HepG2 (cell line): ENCODE data around the gene ZNF503. TPM values are rescaled to one million over a fixed set of nuclear protein-coding genes. Genes with fewer than 3 reads are reported as not detected.

Experiments
- ATAC-seq: fragments of 200-7000 bp; cut with Tn5 transposase; 3 replicates; pipeline ENCODE4 v1.9.1; 2020; ENCODE audit warnings: mild to moderate bottlenecking, moderate library complexity
- BruUV-seq: library from RNA; stranded (reverse); fragments of 400-500 nt; replicated peaks from 2 replicates; lab custom pipeline; 2021; lab: Mats Ljungman, UMichigan
- CTCF ChIA-PET: fragments of 300-600 bp; formaldehyde crosslinking; extraction: SDS; loops from one replicate; lab custom pipeline; 2021; ENCODE audit warnings: low total read pairs, inconsistent platforms, low intra/inter-chr PET ratio; lab: Yijun Ruan, JAX
- POLR2A ChIA-PET: fragments of 350-600 bp; sonication (Branson Sonifier 250); formaldehyde crosslinking; loops from one replicate; lab custom pipeline; 2020; ENCODE audit warnings: antibody characterized with exemption, inconsistent platforms; lab: Yijun Ruan, JAX
- DNase-seq: peaks from one replicate; pipeline ENCODE4 v3.0.0-alpha.2; 2015; ENCODE audit warnings: low spot score
- FAIRE-seq: peaks from 3 replicates; lab custom pipeline; 2011; peaks lifted over from hg19 to GRCh38; lab: Jason Lieb, UNC
- H2AFZ ChIP-seq: one replicate; pipeline ENCODE4 v1.6.1; 2011; ENCODE audit warnings: low read length, inconsistent platforms
- H3K27ac ChIP-seq: fragments of 300-600 bp; 3 replicates; pipeline ENCODE4 v1.8.0; 2011; ENCODE audit warnings: mixed run types, mild to moderate bottlenecking, mixed read lengths, low read length, inconsistent platforms; ENCODE audit not compliant: insufficient read depth; ENCODE audit errors: extremely low read length
- H3K27me3 ChIP-seq, 2 experiments: fragments of 200-600 bp in 1 of 2; 2 replicates in 1 of 2; 3 replicates in 1 of 2; pipeline versions ENCODE4 v1.6.0 to v1.8.0; 2011; ENCODE audit warnings: low read length in 2 of 2, mild to moderate bottlenecking in 2 of 2, moderate library complexity in 2 of 2, inconsistent platforms in 1 of 2; ENCODE audit not compliant: insufficient read depth in 2 of 2, control insufficient read depth in 1 of 2
- H3K36me3 ChIP-seq, 2 experiments: fragments of 200-600 bp in 1 of 2; replicated peaks in 1 of 2; 2 replicates in 1 of 2; 3 replicates in 1 of 2; pipeline versions ENCODE4 v1.5.1 to v1.8.0; 2011; ENCODE audit warnings: low read length in 2 of 2, inconsistent platforms in 1 of 2; ENCODE audit not compliant: insufficient read depth in 2 of 2, control insufficient read depth in 1 of 2
- H3K4me1 ChIP-seq: 2 replicates; pipeline ENCODE4 v1.5.1; 2012; ENCODE audit warnings: low read length, inconsistent platforms; ENCODE audit not compliant: insufficient read depth
- H3K4me2 ChIP-seq: 2 replicates; pipeline ENCODE4 v1.6.0; 2011; ENCODE audit warnings: low read depth, low read length, inconsistent platforms
- H3K4me3 ChIP-seq, 3 experiments: fragments of 200-600 bp in 1 of 3; sonication (generic), shearing (Covaris generic) in 1 of 3; replicated peaks in 1 of 3; 2 replicates each; pipeline ENCODE4 v1.5.1; 2011 to 2016; ENCODE audit warnings: low read length in 3 of 3, inconsistent platforms in 2 of 3, low read depth in 2 of 3, mild to moderate bottlenecking in 2 of 3, control low read depth in 1 of 3, mixed read lengths in 1 of 3; ENCODE audit not compliant: insufficient read depth in 1 of 3
- H3K79me2 ChIP-seq: one replicate; pipeline ENCODE4 v1.6.1; 2011; ENCODE audit warnings: low read length, inconsistent platforms; ENCODE audit not compliant: insufficient read depth
- H3K9ac ChIP-seq: 2 replicates; pipeline ENCODE4 v1.6.0; 2011; ENCODE audit warnings: mild to moderate bottlenecking, low read depth, low read length, inconsistent platforms; ENCODE audit not compliant: insufficient read depth
- H3K9me3 ChIP-seq: 2 replicates; pipeline ENCODE4 v1.5.1; 2012; ENCODE audit warnings: mild to moderate bottlenecking, low read length
- H4K20me1 ChIP-seq: 2 replicates; pipeline ENCODE4 v1.6.0; 2011; ENCODE audit warnings: inconsistent platforms, mild to moderate bottlenecking, low read length, moderate library complexity; ENCODE audit not compliant: insufficient read depth
- BORCS8-MEF2B ChIP-seq: sonication (generic); formaldehyde crosslinking; IDR thresholded peaks from 2 replicates; pipeline ENCODE4 v1.8.0; 2022; ENCODE audit warnings: mild to moderate bottlenecking, missing genetic modification reagents
- DNMT3B ChIP-seq: conservative IDR thresholded peaks from 2 replicates; pipeline ENCODE4 v1.6.1; 2016; ENCODE audit warnings: missing biosample characterization, control low read depth
- DZIP1 ChIP-seq: sonication (generic); formaldehyde crosslinking; IDR thresholded peaks from 2 replicates; pipeline ENCODE4 v1.5.0; 2020; ENCODE audit warnings: mild to moderate bottlenecking, missing genetic modification reagents
- MIXL1 ChIP-seq: IDR thresholded peaks from 2 replicates; pipeline ENCODE4 v1.6.1; 2016
- NR2F1 ChIP-seq, 2 experiments: fragments of 450-650 bp in 1 of 2; formaldehyde crosslinking in 1 of 2; IDR thresholded peaks; 2 replicates each; pipeline versions ENCODE4 v1.5.0 to v1.6.1; 2016 to 2020; ENCODE audit warnings: mild to moderate bottlenecking in 1 of 2, missing compliant biosample characterization in 1 of 2, missing genetic modification reagents in 1 of 2, moderate library complexity in 1 of 2
- NR2F6 ChIP-seq, 2 experiments: IDR thresholded peaks; 2 replicates each; pipeline ENCODE4 v1.6.1; 2016; ENCODE audit warnings: antibody characterized with exemption in 1 of 2, mild to moderate bottlenecking in 1 of 2
- PCBP1 ChIP-seq: fragments of 200-400 bp; formaldehyde crosslinking; IDR thresholded peaks from 2 replicates; pipeline ENCODE4 v1.6.1; 2017; ENCODE audit warnings: mild to moderate bottlenecking, low read depth, low read length, borderline replicate concordance
- PPARG ChIP-seq: conservative IDR thresholded peaks from 2 replicates; pipeline ENCODE4 v1.6.1; 2016; ENCODE audit warnings: missing biosample characterization, missing genetic modification reagents
- RNF219 ChIP-seq: sonication (generic); formaldehyde crosslinking; IDR thresholded peaks from 2 replicates; pipeline ENCODE4 v1.5.0; 2020; ENCODE audit warnings: mild to moderate bottlenecking, missing genetic modification reagents
- TIGD3 ChIP-seq: sonication (generic); formaldehyde crosslinking; IDR thresholded peaks from 2 replicates; pipeline ENCODE4 v1.5.1; 2020; ENCODE audit warnings: mild to moderate bottlenecking, missing genetic modification reagents, borderline replicate concordance
- ZNF703 ChIP-seq: sonication (generic); formaldehyde crosslinking; IDR thresholded peaks from 2 replicates; pipeline ENCODE4 v1.5.1; 2020; ENCODE audit warnings: missing genetic modification reagents, mild to moderate bottlenecking, moderate library complexity, borderline replicate concordance
- ZNF766 ChIP-seq: sonication (generic); formaldehyde crosslinking; IDR thresholded peaks from 2 replicates; pipeline ENCODE4 v1.5.0; 2020; ENCODE audit warnings: missing genetic modification reagents, borderline replicate concordance
- WGBS: methylation state at CpG from one replicate; pipeline ENCODE4 v1.1.6; 2017; ENCODE audit warnings: low lambda C conversion rate; 5-methylcytosine and 5-hydroxymethylcytosine counted together
- in situ Hi-C: cut with HindIII; loops from 2 replicates; pipeline ENCODE4 v1.10.0; 2017; ENCODE audit warnings: low pct_unique_long_range_greater_than_20kb; ENCODE audit not compliant: extremely low pct_ligation_motif_present
- intact Hi-C: fragments of 100-400 bp; cut with micrococcal nuclease; formaldehyde crosslinking; loops from one replicate; pipeline ENCODE4 v1.10.0; 2022; ENCODE audit not compliant: unreplicated experiment
- polyA plus RNA-seq, 8 experiments: library from polyadenylated mRNA; depleted of rRNA in 3 of 8; stranded (reverse) in 7 of 8; unstranded in 1 of 8; fragments of >200 nt; fragmentation: Illumina TruSeq in 4 of 8; extraction: Trizol in 4 of 8; gene quantifications; 2 replicates each; pipeline versions ENCODE4 v1.2.1 to v1.2.3, GENCODE V29; 2011 to 2016; ENCODE audit warnings: low read depth in 4 of 8, missing spikeins in 1 of 8, mixed read lengths in 1 of 8; ENCODE audit not compliant: insufficient read depth in 1 of 8
- total RNA-seq, 5 experiments: library from RNA; depleted of rRNA; stranded (reverse); fragments of >200 nt; fragmentation: Illumina TruSeq; extraction: Trizol; gene quantifications; 2 replicates each; pipeline ENCODE4 v1.2.3, GENCODE V29; 2016; ENCODE audit warnings: low read depth in 1 of 5

The ZNF503 gene
- total and polyA plus RNA-seq, 2 of the 13 experiments (the other 11 are each of a cell fraction or from before 2014, with no cell fraction given): 2.7 to 8.3 TPM

GRCh38 chr10:75441196-75441595 is 39.6 kb upstream of the ZNF503 start (continued):
- no peak for TF ChIP-seq RNF219 (CRISPR knock-in tag)
- TF ChIP-seq BORCS8-MEF2B (CRISPR knock-in tag): no peak
- TF ChIP-seq ZNF703 (CRISPR knock-in tag): no peak

GRCh38 chr10:75440271-75440793 is 38.8 kb upstream of the ZNF503 start:
- ChIA-PET CTCF (no interaction called here), POLR2A (interaction anchor here (2.7 kb wide), 1 partner anchor 9 kb away, joined by 28 read pairs; the partner anchor contains the start of gene LRMDA)
- Histone ChIP-seq H3K79me2 (peaks cover 9% of the 10 kb centered on the region), H4K20me1 (no peaks in the 10 kb centered on the region), H3K36me3 (peaks cover 2 to 3% of the 10 kb centered on the region in 2 experiments; a peak in 3 of 5 replicates), H3K27me3 (no peaks in the 10 kb centered on the region), H3K4me1 (peaks cover 71% of the 10 kb centered on the region), H3K9ac (no peak overlapping the region), H3K4me2 (no peak overlapping the region), H3K4me3 (no peak overlapping the region), H3K9me3 (peaks cover 19% of the 10 kb centered on the region; the same call in 1 of the 2 replicates), H2AFZ (no peak overlapping the region), H3K27ac (no peak overlapping the region)
- no peak for DNase-seq
- ATAC-seq: no peak; the same call in 2 of the 3 replicates
- intact Hi-C loops: no loop called here
- peak; percentile 67 for FAIRE-seq
- WGBS: 76% methylated on average over 4 of the region's 4 CpGs
- in situ Hi-C loops: no loop called here
- no TSS peak for BruUV-seq
- TF ChIP-seq DZIP1 (no peak), NR2F6 (IDR thresholded peaks at IDR 0.05) (peak; percentile 75), NR2F6 (CRISPR knock-in tag; IDR thresholded peaks at IDR 0.05) (peak; percentile 55), RNF219 (CRISPR knock-in tag) (no peak), DNMT3B (no peak), TIGD3 (CRISPR knock-in tag) (no peak), NR2F1 (CRISPR knock-in tag; IDR thresholded peaks at IDR 0.05) (0 out of 4 replicates have a peak, but pooled peaks of 1 of the 2 experiments have one; percentile 41), ZNF766 (no peak), PPARG (CRISPR knock-in tag) (no peak), PCBP1 (no peak), MIXL1 (CRISPR knock-in tag) (no peak)
